Naive thymus-derived CD4-positive, alpha-beta T cell (primary cell): ENCODE results near the gene IL1RAPL2. TPM values are rescaled to one million over a fixed set of nuclear protein-coding genes. Genes with fewer than 3 reads are reported as not detected.

Experiments used
- ATAC-seq: fragments of 150-1000 bp; cut with Tn5 transposase; 2 replicates; pipeline ENCODE4 v1.10.0; 2021; ENCODE audit warnings: mild to moderate bottlenecking, moderate library complexity
- CTCF ChIA-PET: fragments of 350-600 bp; sonication (Branson Sonifier 250); formaldehyde crosslinking; loops from one replicate; lab custom pipeline; 2021; ENCODE audit warnings: antibody characterized with exemption; lab: Charles Lee
- POLR2A ChIA-PET: fragments of 350-600 bp; sonication (Branson Sonifier 250); formaldehyde crosslinking; loops from one replicate; lab custom pipeline; 2021; ENCODE audit warnings: antibody characterized with exemption, inconsistent platforms; lab: Charles Lee
- DNase-seq, 9 donors: peaks; one replicate each; pipeline versions ENCODE4 v3.0.0 to v3.0.0-alpha.2; 2020 to 2022; ENCODE audit warnings: mixed read lengths in 1 of 9
- H3K27ac ChIP-seq: one replicate; pipeline ENCODE4 v1.7.0; 2013; ENCODE audit warnings: mild to moderate bottlenecking, low read depth, low read length, moderate library complexity
- H3K27me3 ChIP-seq, 2 donors: one replicate each; pipeline ENCODE4 v1.7.0; 2013; ENCODE audit warnings: low read length in 2 of 2, mild to moderate bottlenecking in 2 of 2, moderate library complexity in 2 of 2; ENCODE audit not compliant: control insufficient read depth in 2 of 2, insufficient read depth in 2 of 2
- H3K36me3 ChIP-seq, 3 experiments: 1 replicate in 2 of 3; 2 replicates in 1 of 3; pipeline ENCODE4 v1.7.0; 2013; ENCODE audit warnings: low read length in 3 of 3, mild to moderate bottlenecking in 3 of 3, moderate library complexity in 1 of 3; ENCODE audit not compliant: insufficient read depth in 3 of 3, control insufficient read depth in 2 of 3
- H3K4me1 ChIP-seq, 2 donors: one replicate each; pipeline ENCODE4 v1.7.0; 2013; ENCODE audit warnings: low read length in 2 of 2, mild to moderate bottlenecking in 2 of 2, moderate library complexity in 1 of 2; ENCODE audit not compliant: control insufficient read depth in 2 of 2, insufficient read depth in 2 of 2
- H3K4me3 ChIP-seq: 2 replicates; pipeline ENCODE4 v1.7.0; 2013; ENCODE audit warnings: mild to moderate bottlenecking, low read length
- H3K9me3 ChIP-seq, 3 experiments: 1 replicate in 2 of 3; 2 replicates in 1 of 3; pipeline ENCODE4 v1.7.0; 2013; ENCODE audit warnings: low read length in 3 of 3; ENCODE audit not compliant: control insufficient read depth in 2 of 3
- H3K27ac Mint-ChIP-seq, 9 donors: one replicate each; pipeline ENCODE4 v1.8.0; 2020 to 2022; ENCODE audit warnings: mixed read lengths in 9 of 9, mild to moderate bottlenecking in 8 of 9, moderate library complexity in 5 of 9, inconsistent platforms in 2 of 9
- H3K27me3 Mint-ChIP-seq, 5 donors: one replicate each; pipeline ENCODE4 v1.8.0; 2021 to 2022; ENCODE audit warnings: mixed read lengths in 5 of 5, mild to moderate bottlenecking in 1 of 5
- H3K36me3 Mint-ChIP-seq, 5 donors: one replicate each; pipeline ENCODE4 v1.8.0; 2020 to 2022; ENCODE audit warnings: mixed read lengths in 5 of 5, mild to moderate bottlenecking in 3 of 5, inconsistent platforms in 1 of 5
- H3K4me1 Mint-ChIP-seq, 7 donors: one replicate each; pipeline ENCODE4 v1.8.0; 2020 to 2022; ENCODE audit warnings: mixed read lengths in 7 of 7, mild to moderate bottlenecking in 3 of 7, inconsistent platforms in 1 of 7
- H3K4me3 Mint-ChIP-seq, 10 donors: one replicate each; pipeline ENCODE4 v1.8.0; 2020 to 2022; ENCODE audit warnings: mild to moderate bottlenecking in 10 of 10, mixed read lengths in 10 of 10, moderate library complexity in 6 of 10, inconsistent platforms in 2 of 10
- H3K9me3 Mint-ChIP-seq, 11 donors: one replicate each; pipeline ENCODE4 v1.8.0; 2020 to 2022; ENCODE audit warnings: mixed read lengths in 11 of 11, mild to moderate bottlenecking in 4 of 11, inconsistent platforms in 1 of 11, moderate library complexity in 1 of 11
- intact Hi-C, 2 donors: fragments of 100-400 bp; cut with micrococcal nuclease; formaldehyde crosslinking; loops; one replicate each; pipeline ENCODE4 v1.15.1; 2023
- polyA plus RNA-seq, 2 donors: library from polyadenylated mRNA; unstranded; fragments of 300-500 nt; fragmentation: Illumina TruSeq; gene quantifications; one replicate each; pipeline ENCODE4 v1.2.3, GENCODE V29; 2021
- total RNA-seq, 6 experiments: library from RNA in 5 of 6; stranded (reverse) in 5 of 6; gene quantifications; 1 replicate in 5 of 6; 2 replicates in 1 of 6; pipeline ENCODE4 v1.2.3 and lab custom pipeline; 2021 to 2026

Gene IL1RAPL2
- total and polyA plus RNA-seq, 7 experiments from 2014 or later: not detected

GRCh38 chrX:104972737-104973136 lies 406.7 kb downstream of the IL1RAPL2 start:
- H3K9me3 ChIP-seq: no peaks in the 10 kb centered on the region
- H3K4me1 Mint-ChIP-seq: no peaks in the 10 kb centered on the region
- H3K27ac ChIP-seq: no peak overlapping the region
- H3K27me3 ChIP-seq: no peaks in the 10 kb centered on the region
- ChIA-PET POLR2A (no interaction called here), CTCF (no interaction called here)
- intact Hi-C loops: no loop called here
- no peaks in the 10 kb centered on the region for H3K4me1 ChIP-seq
- no peak overlapping the region for H3K4me3 ChIP-seq
- no peak overlapping the region for H3K27ac Mint-ChIP-seq
- H3K4me3 Mint-ChIP-seq: no peak overlapping the region
- H3K36me3 Mint-ChIP-seq: no peaks in the 10 kb centered on the region
- DNase-seq (no peak), ATAC-seq (no peak)
- peaks cover 0 to 2% (median 0%) of the 10 kb centered on the region in 11 donors for H3K9me3 Mint-ChIP-seq
- H3K27me3 Mint-ChIP-seq: no peaks in the 10 kb centered on the region
- no peaks in the 10 kb centered on the region for H3K36me3 ChIP-seq

DNA sequence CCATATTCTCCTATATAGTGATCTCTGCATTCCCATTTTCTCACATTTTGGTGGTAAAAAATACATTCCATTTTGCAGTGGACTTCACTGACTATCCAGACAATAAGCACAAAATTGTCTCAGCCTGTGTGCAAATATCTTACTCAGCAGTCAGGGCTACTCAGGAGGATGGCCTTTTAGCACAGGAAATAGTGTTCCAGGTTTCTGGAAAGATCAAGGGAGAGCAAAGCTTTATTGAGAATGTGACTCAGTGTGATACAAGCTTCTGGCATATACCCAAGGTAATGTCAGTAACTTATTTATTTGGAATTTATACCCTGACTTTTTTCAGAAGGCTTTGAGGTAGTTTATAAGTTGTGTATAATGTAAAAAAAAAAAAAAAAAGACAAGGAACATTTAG lies 421.1 kb downstream of the IL1RAPL2 start:
- H3K27ac ChIP-seq: no peak overlapping the region
- intact Hi-C loops: no loop called here
- POLR2A ChIA-PET: no interaction called here
- no peaks in the 10 kb centered on the region for H3K9me3 ChIP-seq
- CTCF ChIA-PET: no interaction called here
- Mint-ChIP-seq H3K36me3 (no peaks in the 10 kb centered on the region), H3K27me3 (peaks cover 0 to 3% (median 0%) of the 10 kb centered on the region in 5 donors), H3K4me3 (no peak overlapping the region), H3K27ac (no peak overlapping the region), H3K9me3 (peaks cover 0 to 3% (median 0%) of the 10 kb centered on the region in 11 donors), H3K4me1 (no peaks in the 10 kb centered on the region)
- H3K27me3 ChIP-seq: no peaks in the 10 kb centered on the region
- ATAC-seq: no peak
- H3K4me1 ChIP-seq: no peaks in the 10 kb centered on the region
- no peak for DNase-seq
- H3K36me3 ChIP-seq: no peaks in the 10 kb centered on the region
- H3K4me3 ChIP-seq: no peak overlapping the region

- no peaks in the 10 kb centered on the region for H3K4me1 Mint-ChIP-seq
- intact Hi-C loops: no loop called here
- no peak overlapping the region for H3K4me3 ChIP-seq
- no peaks in the 10 kb centered on the region for H3K9me3 ChIP-seq
- peaks cover 0 to 3% (median 0%) of the 10 kb centered on the region in 5 donors for H3K27me3 Mint-ChIP-seq
- ATAC-seq (no peak), DNase-seq (no peak)
- CTCF ChIA-PET: no interaction called here
- no peaks in the 10 kb centered on the region for H3K27me3 ChIP-seq
- H3K9me3 Mint-ChIP-seq: peaks cover 0 to 3% (median 0%) of the 10 kb centered on the region in 11 donors
- POLR2A ChIA-PET: no interaction called here
- no peak overlapping the region for H3K27ac Mint-ChIP-seq
- no peak overlapping the region for H3K4me3 Mint-ChIP-seq
- no peaks in the 10 kb centered on the region for H3K36me3 ChIP-seq
- no peak overlapping the region for H3K27ac ChIP-seq
- no peaks in the 10 kb centered on the region for H3K4me1 ChIP-seq
- H3K36me3 Mint-ChIP-seq: no peaks in the 10 kb centered on the region
Observed at GRCh38 chrX:104988038-104988437, 422.0 kb downstream of the IL1RAPL2 start.

- intact Hi-C loops: no loop called here
- Mint-ChIP-seq H3K9me3 (peaks cover 0 to 9% (median 0%) of the 10 kb centered on the region in 11 donors), H3K27me3 (peaks cover 0 to 7% (median 0%) of the 10 kb centered on the region in 5 donors), H3K36me3 (no peaks in the 10 kb centered on the region), H3K4me1 (no peaks in the 10 kb centered on the region), H3K4me3 (no peak overlapping the region), H3K27ac (no peak overlapping the region)
- Histone ChIP-seq H3K27me3 (no peaks in the 10 kb centered on the region), H3K36me3 (no peaks in the 10 kb centered on the region), H3K9me3 (no peaks in the 10 kb centered on the region), H3K27ac (no peak overlapping the region), H3K4me3 (no peak overlapping the region), H3K4me1 (no peaks in the 10 kb centered on the region)
- ATAC-seq (no peak), DNase-seq (no peak)
- CTCF ChIA-PET: no interaction called here
- POLR2A ChIA-PET: no interaction called here
Observed at GRCh38 chrX:104995546-104995945, 429.5 kb downstream of the IL1RAPL2 start.

GRCh38 chrX:105006103-105006502 lies 440.1 kb downstream of the IL1RAPL2 start:
- POLR2A ChIA-PET: no interaction called here
- no peaks in the 10 kb centered on the region for H3K4me1 Mint-ChIP-seq

GRCh38 chrX:105006996-105007395 lies 441.0 kb downstream of the IL1RAPL2 start:
- ATAC-seq: no peak
- intact Hi-C loops: no loop called here
- Histone ChIP-seq H3K4me3 (no peak overlapping the region), H3K36me3 (no peaks in the 10 kb centered on the region), H3K9me3 (no peaks in the 10 kb centered on the region), H3K27ac (no peak overlapping the region), H3K4me1 (no peaks in the 10 kb centered on the region), H3K27me3 (no peaks in the 10 kb centered on the region)
- ChIA-PET CTCF (no interaction called here), POLR2A (no interaction called here)
- Mint-ChIP-seq H3K27me3 (no peaks in the 10 kb centered on the region), H3K4me1 (no peaks in the 10 kb centered on the region), H3K9me3 (peaks cover 0 to 2% (median 0%) of the 10 kb centered on the region in 11 donors), H3K27ac (no peak overlapping the region), H3K36me3 (no peaks in the 10 kb centered on the region), H3K4me3 (no peak overlapping the region)
- no peak for DNase-seq

More at GRCh38 chrX:105006103-105006502, 440.1 kb downstream of the IL1RAPL2 start:
- no peak for DNase-seq
- Histone ChIP-seq H3K27ac (no peak overlapping the region), H3K4me3 (no peak overlapping the region), H3K27me3 (no peaks in the 10 kb centered on the region), H3K9me3 (no peaks in the 10 kb centered on the region), H3K36me3 (no peaks in the 10 kb centered on the region), H3K4me1 (no peaks in the 10 kb centered on the region)
- Mint-ChIP-seq H3K27me3 (no peaks in the 10 kb centered on the region), H3K36me3 (no peaks in the 10 kb centered on the region), H3K9me3 (peaks cover 0 to 2% (median 0%) of the 10 kb centered on the region in 11 donors), H3K27ac (no peak overlapping the region), H3K4me3 (no peak overlapping the region)
- no peak for ATAC-seq
- intact Hi-C loops: no loop called here
- CTCF ChIA-PET: no interaction called here

- Histone ChIP-seq H3K4me3 (no peak overlapping the region), H3K9me3 (no peaks in the 10 kb centered on the region), H3K27me3 (no peaks in the 10 kb centered on the region), H3K4me1 (no peaks in the 10 kb centered on the region), H3K27ac (no peak overlapping the region), H3K36me3 (no peaks in the 10 kb centered on the region)
- H3K36me3 Mint-ChIP-seq: no peaks in the 10 kb centered on the region
- ChIA-PET POLR2A (no interaction called here), CTCF (no interaction called here)
- peaks cover 0 to 4% (median 0%) of the 10 kb centered on the region in 5 donors for H3K27me3 Mint-ChIP-seq
- ATAC-seq (no peak), DNase-seq (no peak)
- intact Hi-C loops: no loop called here
- peaks cover 0 to 4% (median 0%) of the 10 kb centered on the region in 11 donors for H3K9me3 Mint-ChIP-seq
- no peak overlapping the region for H3K4me3 Mint-ChIP-seq
- H3K27ac Mint-ChIP-seq: no peak overlapping the region
- H3K4me1 Mint-ChIP-seq: no peaks in the 10 kb centered on the region
Observed at GRCh38 chrX:105013719-105014118, 447.7 kb downstream of the IL1RAPL2 start.
